Trophoblast cell (in vitro differentiated cells and primary cell): ENCODE measurements around the gene NUMA1.
A peak's percentile ranks its signal among the peaks of the same experiment; 100 is the strongest.

ENCODE experiments used
- DNase-seq, 2 donors: peaks; one replicate each; pipeline ENCODE4 v3.0.0-alpha.2; 2016
- H2AFZ ChIP-seq: 2 replicates; pipeline ENCODE4 v1.6.1; 2013; ENCODE audit warnings: low read length, moderate library complexity, mild to moderate bottlenecking; ENCODE audit not compliant: insufficient read depth, poor library complexity
- H2AK5ac ChIP-seq: 2 replicates; pipeline ENCODE4 v1.6.1; 2013; ENCODE audit warnings: mild to moderate bottlenecking, low read length
- H2BK120ac ChIP-seq: 2 replicates; pipeline ENCODE4 v1.6.1; 2013; ENCODE audit warnings: low read length, mild to moderate bottlenecking, moderate library complexity; ENCODE audit not compliant: insufficient read depth, poor library complexity
- H2BK12ac ChIP-seq: 2 replicates; pipeline ENCODE4 v1.6.1; 2013; ENCODE audit warnings: mild to moderate bottlenecking, low read length, moderate library complexity
- H2BK5ac ChIP-seq: 2 replicates; pipeline ENCODE4 v1.6.1; 2013; ENCODE audit warnings: low read length, low read depth, moderate library complexity, mild to moderate bottlenecking; ENCODE audit not compliant: poor library complexity
- H3K14ac ChIP-seq: 2 replicates; pipeline ENCODE4 v1.6.1; 2013; ENCODE audit warnings: mild to moderate bottlenecking, low read length
- H3K18ac ChIP-seq: 2 replicates; pipeline ENCODE4 v1.6.1; 2013; ENCODE audit warnings: mild to moderate bottlenecking, low read length
- H3K23ac ChIP-seq: 2 replicates; pipeline ENCODE4 v1.6.1; 2013; ENCODE audit warnings: low read length
- H3K27ac ChIP-seq: 2 replicates; pipeline ENCODE4 v1.5.1; 2013; ENCODE audit warnings: low read depth, mild to moderate bottlenecking, inconsistent platforms, low read length, moderate library complexity
- H3K27me3 ChIP-seq: 2 replicates; pipeline ENCODE4 v1.6.1; 2013; ENCODE audit warnings: inconsistent platforms, mild to moderate bottlenecking, low read length, moderate library complexity; ENCODE audit not compliant: insufficient read depth
- H3K36me3 ChIP-seq, 2 experiments: 1 replicate in 1 of 2; 2 replicates in 1 of 2; pipeline ENCODE4 v1.6.1; 2013; ENCODE audit warnings: low read length in 2 of 2, mild to moderate bottlenecking in 2 of 2, moderate library complexity in 1 of 2; ENCODE audit not compliant: insufficient read depth in 2 of 2, control insufficient read depth in 1 of 2
- H3K4ac ChIP-seq: 2 replicates; pipeline ENCODE4 v1.6.1; 2013; ENCODE audit warnings: low read depth, mild to moderate bottlenecking, low read length, moderate library complexity
- H3K4me1 ChIP-seq, 2 experiments: 1 replicate in 1 of 2; 2 replicates in 1 of 2; pipeline ENCODE4 v1.6.1; 2013; ENCODE audit warnings: low read length in 2 of 2, mild to moderate bottlenecking in 2 of 2, moderate library complexity in 1 of 2; ENCODE audit not compliant: insufficient read depth in 2 of 2, control insufficient read depth in 1 of 2
- H3K4me2 ChIP-seq: 2 replicates; pipeline ENCODE4 v1.6.1; 2013; ENCODE audit warnings: inconsistent platforms, mild to moderate bottlenecking, low read length, moderate library complexity
- H3K4me3 ChIP-seq: 2 replicates; pipeline ENCODE4 v1.5.1; 2013; ENCODE audit warnings: mild to moderate bottlenecking, low read depth, low read length, inconsistent platforms
- H3K79me1 ChIP-seq: one replicate; pipeline ENCODE4 v1.6.1; 2013; ENCODE audit warnings: low read length
- H3K79me2 ChIP-seq: 2 replicates; pipeline ENCODE4 v1.6.1; 2013; ENCODE audit warnings: low read length, mild to moderate bottlenecking; ENCODE audit not compliant: control insufficient read depth, insufficient read depth, poor library complexity
- H3K9ac ChIP-seq: 2 replicates; pipeline ENCODE4 v1.6.1; 2013; ENCODE audit warnings: mild to moderate bottlenecking, low read length
- H3K9me3 ChIP-seq: 2 replicates; pipeline ENCODE4 v1.6.1; 2013; ENCODE audit warnings: low read depth, mild to moderate bottlenecking, control low read depth, inconsistent platforms, low read length; ENCODE audit not compliant: insufficient read depth
- H4K12ac ChIP-seq: 2 replicates; pipeline ENCODE4 v1.6.1; 2013; ENCODE audit warnings: low read depth, mild to moderate bottlenecking, low read length, moderate library complexity
- H4K8ac ChIP-seq: 2 replicates; pipeline ENCODE4 v1.6.1; 2013; ENCODE audit warnings: low read depth, mild to moderate bottlenecking, low read length, moderate library complexity
- H4K91ac ChIP-seq: one replicate; pipeline ENCODE4 v1.6.1; 2013; ENCODE audit warnings: low read depth, mild to moderate bottlenecking, low read length, moderate library complexity
- WGBS: extraction: QIAGEN DNeasy Blood & Tissue Kit; methylation state at CpG from one replicate; pipeline ENCODE4 v1.1.7; 2013; ENCODE audit warnings: missing lambda C conversion rate; ENCODE audit not compliant: insufficient read length, insufficient coverage; ENCODE audit errors: extremely low coverage; 5-methylcytosine and 5-hydroxymethylcytosine counted together

NUMA1 gene

DNA sequence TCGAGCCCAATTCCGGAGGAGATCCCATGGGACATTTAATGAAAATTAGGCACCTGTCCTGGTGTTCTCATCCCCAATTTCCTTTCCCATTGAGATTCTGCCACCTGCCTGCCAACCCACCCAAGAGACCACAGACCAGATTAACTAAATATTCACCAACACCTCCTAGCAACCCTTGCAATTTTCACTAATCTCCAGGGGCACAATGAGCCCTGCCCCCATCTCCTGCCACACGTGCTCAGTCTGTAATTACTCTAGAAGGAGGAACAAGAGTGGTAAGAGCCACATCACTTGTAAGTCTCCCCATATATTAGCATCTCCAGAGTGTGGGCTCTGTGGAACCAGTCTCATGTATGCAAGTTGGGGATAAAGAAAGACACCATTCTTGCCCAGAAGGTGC, 43.7 kb downstream of the NUMA1 start:
- Histone ChIP-seq H3K79me1 (peaks cover 11% of the 10 kb centered on the region), H2BK5ac (no peak overlapping the region), H3K14ac (no peak overlapping the region), H3K4ac (peak overlapping the region; percentile 61), H2AFZ (no peak overlapping the region), H3K9me3 (no peaks in the 10 kb centered on the region), H3K79me2 (peaks cover 14% of the 10 kb centered on the region), H3K27ac (no peak overlapping the region), H2BK12ac (no peak overlapping the region), H4K91ac (no peak overlapping the region), H3K4me1 (peaks cover 19% of the 10 kb centered on the region in 2 experiments), H2BK120ac (no peak overlapping the region), H3K4me3 (no peak overlapping the region), H3K27me3 (no peaks in the 10 kb centered on the region), H4K8ac (no peak overlapping the region), H3K36me3 (peaks cover 9 to 15% of the 10 kb centered on the region in 2 experiments), H3K23ac (no peak overlapping the region), H3K18ac (no peak overlapping the region), H3K9ac (no peak overlapping the region), H3K4me2 (no peak overlapping the region), H2AK5ac (no peak overlapping the region), H4K12ac (no peak overlapping the region)
- DNase-seq: no peak
- WGBS: no CpG with 5 or more reads among the region's 3 CpGs

DNA sequence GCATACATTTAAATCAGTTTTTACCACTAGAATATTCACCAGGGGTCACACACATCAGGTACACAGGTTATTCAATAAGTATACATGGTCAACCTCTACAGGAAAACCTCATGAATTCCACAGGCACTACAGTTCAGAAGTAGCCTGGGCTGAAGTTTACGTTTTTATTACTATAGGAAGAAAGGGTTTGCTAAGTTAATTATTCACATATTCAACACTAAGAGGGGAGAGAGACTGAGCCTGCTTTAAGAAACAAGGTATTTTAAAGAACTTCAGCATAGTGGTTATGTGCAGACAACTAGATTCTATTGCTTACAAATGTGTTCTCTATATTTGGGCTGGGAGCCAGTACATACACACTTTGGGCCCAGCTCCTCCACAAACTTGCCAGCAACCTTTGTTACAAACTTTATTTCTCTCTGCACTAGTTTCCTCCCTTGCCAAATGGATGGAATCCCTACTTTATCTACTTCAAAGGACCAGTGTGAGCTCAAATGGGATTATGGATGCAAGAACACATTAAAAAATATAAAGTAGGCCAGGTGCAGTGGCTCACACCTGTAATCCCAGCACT, 49.8 kb downstream of the NUMA1 start:
- H4K91ac ChIP-seq: no peak overlapping the region
- no peak overlapping the region for H3K27ac ChIP-seq
- no peak overlapping the region for H3K9ac ChIP-seq
- no peak overlapping the region for H3K23ac ChIP-seq
- H4K8ac ChIP-seq: no peak overlapping the region
- no peaks in the 10 kb centered on the region for H3K4me1 ChIP-seq
- H4K12ac ChIP-seq: no peak overlapping the region
- no peaks in the 10 kb centered on the region for H3K9me3 ChIP-seq
- no peak overlapping the region for H2BK120ac ChIP-seq
- H3K36me3 ChIP-seq: peaks cover 14 to 26% of the 10 kb centered on the region in 2 experiments
- no peaks in the 10 kb centered on the region for H3K79me2 ChIP-seq
- H3K4ac ChIP-seq: no peak overlapping the region
- H2AFZ ChIP-seq: no peak overlapping the region
- no peak for DNase-seq
- no peak overlapping the region for H2BK5ac ChIP-seq
- no peaks in the 10 kb centered on the region for H3K79me1 ChIP-seq
- no peak overlapping the region for H2AK5ac ChIP-seq
- H3K4me2 ChIP-seq: no peak overlapping the region
- H3K14ac ChIP-seq: no peak overlapping the region
- no CpG with 5 or more reads among the region's 1 CpG for WGBS
- no peak overlapping the region for H3K18ac ChIP-seq
- no peak overlapping the region for H2BK12ac ChIP-seq
- H3K4me3 ChIP-seq: no peak overlapping the region
- no peaks in the 10 kb centered on the region for H3K27me3 ChIP-seq

DNA sequence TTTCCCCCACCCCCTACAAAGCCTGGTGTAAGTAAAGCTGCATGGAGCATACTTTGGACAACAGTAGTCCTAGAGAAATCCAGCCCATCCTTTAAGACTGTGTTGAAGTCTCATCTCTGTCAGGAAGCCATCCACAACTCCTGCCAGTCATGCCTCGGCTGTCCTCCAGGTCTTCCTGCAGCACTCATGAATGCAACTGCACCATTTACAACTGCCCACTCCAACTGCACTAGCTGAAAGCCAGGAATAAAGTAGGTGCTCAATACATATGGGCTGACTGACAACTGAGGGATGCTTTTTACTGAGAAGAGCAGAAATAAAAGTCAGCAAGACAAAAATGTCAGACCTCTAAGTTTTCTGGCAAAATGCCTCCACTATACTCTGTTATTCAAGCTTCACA, 54.3 kb downstream of the NUMA1 start:
- no CpG with 5 or more reads among the region's 1 CpG for WGBS

DNA sequence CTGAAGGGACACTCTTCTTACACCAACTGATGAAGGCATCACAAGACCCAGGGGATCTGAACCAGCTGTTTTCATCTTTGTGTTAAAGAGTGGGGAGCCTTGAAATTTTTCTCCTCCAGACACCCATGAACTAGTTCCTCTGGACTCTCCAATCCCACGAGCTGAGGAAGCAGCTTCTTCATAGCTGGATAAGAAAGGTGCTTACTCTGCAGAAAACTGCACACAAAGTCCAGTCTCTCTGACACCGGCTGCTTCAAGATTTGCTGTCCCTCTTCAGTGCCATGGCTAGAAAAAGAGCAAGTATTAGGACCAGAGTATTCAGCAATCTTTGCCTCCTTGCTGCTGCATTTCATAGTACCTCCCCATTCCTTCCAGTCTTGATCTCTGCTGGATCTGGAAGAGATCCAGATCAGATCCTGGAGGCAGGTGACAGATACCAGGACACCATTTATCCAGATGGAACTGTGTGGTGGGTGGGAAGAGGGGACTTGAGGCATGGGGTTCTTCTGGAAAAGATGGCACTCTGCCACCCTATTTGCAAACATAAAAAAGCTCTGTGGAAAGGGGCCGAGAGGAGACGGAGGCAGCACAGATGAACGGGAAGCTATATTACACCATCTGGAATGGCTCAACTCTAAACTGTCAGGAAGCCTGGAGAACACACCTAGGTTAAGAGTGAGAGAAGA, 56.1 kb downstream of the NUMA1 start:
- Histone ChIP-seq H2AK5ac (no peak overlapping the region), H3K4me3 (no peak overlapping the region), H3K9ac (no peak overlapping the region), H2BK12ac (no peak overlapping the region), H3K27ac (peak overlapping the region; percentile 42), H3K18ac (peak overlapping the region; percentile 58), H3K23ac (no peak overlapping the region), H3K79me1 (peaks cover 4% of the 10 kb centered on the region), H3K9me3 (no peaks in the 10 kb centered on the region), H3K27me3 (no peaks in the 10 kb centered on the region), H3K36me3 (peaks cover 28 to 60% of the 10 kb centered on the region in 2 experiments), H3K4me1 (peaks cover 7 to 9% of the 10 kb centered on the region in 2 experiments), H2BK120ac (peak overlapping the region; percentile 64), H4K12ac (no peak overlapping the region), H2BK5ac (no peak overlapping the region), H3K79me2 (no peaks in the 10 kb centered on the region), H2AFZ (no peak overlapping the region), H4K91ac (no peak overlapping the region), H4K8ac (peak overlapping the region; percentile 7), H3K14ac (no peak overlapping the region), H3K4ac (no peak overlapping the region), H3K4me2 (peak overlapping the region; percentile 9)
- DNase-seq: no peak
- WGBS: no CpG with 5 or more reads among the region's 5 CpGs

More for the DNA sequence above, 54.3 kb downstream of the NUMA1 start:
- no peak for DNase-seq
- Histone ChIP-seq H3K4ac (no peak overlapping the region), H3K4me3 (no peak overlapping the region), H4K8ac (no peak overlapping the region), H3K79me1 (peaks cover 4% of the 10 kb centered on the region), H3K27me3 (no peaks in the 10 kb centered on the region), H3K23ac (no peak overlapping the region), H3K79me2 (no peaks in the 10 kb centered on the region), H2AK5ac (no peak overlapping the region), H2BK5ac (no peak overlapping the region), H3K4me2 (no peak overlapping the region), H2BK12ac (no peak overlapping the region), H3K18ac (no peak overlapping the region), H3K9ac (no peak overlapping the region), H2AFZ (no peak overlapping the region), H3K36me3 (peaks cover 19 to 44% of the 10 kb centered on the region in 2 experiments), H4K91ac (no peak overlapping the region), H3K27ac (peak overlapping the region; percentile 2), H3K9me3 (no peaks in the 10 kb centered on the region), H4K12ac (no peak overlapping the region), H3K4me1 (peaks cover 7 to 9% of the 10 kb centered on the region in 2 experiments), H2BK120ac (no peak overlapping the region), H3K14ac (no peak overlapping the region)
